SK-N-MC (cell line): ENCODE data around the gene GRIK4.

Experiments
- DNase-seq: peaks from one replicate; pipeline ENCODE4 v3.0.0-alpha.2; 2011; ENCODE audit warnings: low read depth, low spot score
- H3K27ac ChIP-seq: fragments of 200-600 bp; sonication (generic); 2 replicates; pipeline ENCODE4 v1.5.1; 2016; ENCODE audit warnings: mixed run types
- H3K36me3 ChIP-seq: fragments of 200-600 bp; sonication (generic); 2 replicates; pipeline ENCODE4 v1.6.1; 2017; ENCODE audit warnings: antibody characterized with exemption, low read length, mixed read lengths; ENCODE audit not compliant: insufficient read depth
- H3K4me3 ChIP-seq: fragments of 200-600 bp; sonication (generic); 2 replicates; pipeline ENCODE4 v1.5.1; 2016
- H3K9ac ChIP-seq: fragments of 200-600 bp; sonication (generic); 2 replicates; pipeline ENCODE4 v1.8.0; 2017; ENCODE audit warnings: mixed run types, mixed read lengths; ENCODE audit not compliant: insufficient read length
- H3K9me3 ChIP-seq: fragments of 200-600 bp; sonication (generic); 2 replicates; pipeline ENCODE4 v1.6.1; 2017; ENCODE audit warnings: low read depth, mild to moderate bottlenecking, antibody characterized with exemption, low read length, moderate library complexity, mixed read lengths
- EZH2 ChIP-seq: fragments of 200-600 bp; sonication (generic); IDR thresholded peaks from one replicate; pipeline ENCODE4 v1.6.1; 2017; ENCODE audit warnings: antibody characterized with exemption
- FOXP2 ChIP-seq: optimal IDR thresholded peaks from 2 replicates; pipeline ENCODE3; 2011; ENCODE audit warnings: mild to moderate bottlenecking, moderate library complexity; ENCODE audit not compliant: insufficient read depth; ENCODE audit errors: extremely low read length, control extremely low read depth
- POLR2AphosphoS5 ChIP-seq: IDR thresholded peaks from 2 replicates; pipeline ENCODE4 v1.6.1; 2012; ENCODE audit warnings: mild to moderate bottlenecking, low read depth, low read length, borderline replicate concordance

Gene GRIK4

GRCh38 chr11:120952461-120953434 lies 441.2 kb downstream of the GRIK4 start:
- no peak for TF ChIP-seq FOXP2
- TF ChIP-seq POLR2AphosphoS5: no peak
- no peak for TF ChIP-seq EZH2
- no peak overlapping the region for H3K4me3 ChIP-seq
- no peaks in the 10 kb centered on the region for H3K36me3 ChIP-seq
- no peak for DNase-seq
- H3K9ac ChIP-seq: no peak overlapping the region
- no peak overlapping the region for H3K27ac ChIP-seq
- H3K9me3 ChIP-seq: no peaks in the 10 kb centered on the region

- no peaks in the 10 kb centered on the region for H3K9me3 ChIP-seq
- H3K9ac ChIP-seq: no peak overlapping the region
- TF ChIP-seq POLR2AphosphoS5: no peak
- no peak for TF ChIP-seq FOXP2
- no peak for TF ChIP-seq EZH2
- no peaks in the 10 kb centered on the region for H3K36me3 ChIP-seq
- no peak for DNase-seq
- no peak overlapping the region for H3K27ac ChIP-seq
- H3K4me3 ChIP-seq: no peak overlapping the region
These were observed 442.8 kb downstream of the GRIK4 start for GRCh38 chr11:120954381-120954780.

- no peaks in the 10 kb centered on the region for H3K36me3 ChIP-seq
- no peak overlapping the region for H3K27ac ChIP-seq
- H3K9ac ChIP-seq: no peak overlapping the region
- no peak overlapping the region for H3K4me3 ChIP-seq
- TF ChIP-seq POLR2AphosphoS5: no peak
- no peak for TF ChIP-seq EZH2
- TF ChIP-seq FOXP2: no peak
- no peaks in the 10 kb centered on the region for H3K9me3 ChIP-seq
- no peak for DNase-seq
These were observed 445.4 kb downstream of the GRIK4 start for GRCh38 chr11:120956710-120957495.

- no peak for TF ChIP-seq FOXP2
- no peak for TF ChIP-seq POLR2AphosphoS5
- TF ChIP-seq EZH2: no peak
These were observed 446.6 kb downstream of the GRIK4 start for GRCh38 chr11:120958185-120958584.

GRCh38 chr11:120959189-120959588 lies 447.6 kb downstream of the GRIK4 start:
- TF ChIP-seq EZH2 (no peak), POLR2AphosphoS5 (no peak), FOXP2 (no peak)
- DNase-seq: no peak
- Histone ChIP-seq H3K9me3 (no peaks in the 10 kb centered on the region), H3K27ac (no peak overlapping the region), H3K9ac (no peak overlapping the region), H3K4me3 (no peak overlapping the region), H3K36me3 (no peaks in the 10 kb centered on the region)

More at GRCh38 chr11:120958185-120958584, 446.6 kb downstream of the GRIK4 start:
- no peak for DNase-seq
- Histone ChIP-seq H3K27ac (no peak overlapping the region), H3K4me3 (no peak overlapping the region), H3K36me3 (no peaks in the 10 kb centered on the region), H3K9ac (no peak overlapping the region), H3K9me3 (no peaks in the 10 kb centered on the region)

GRCh38 chr11:120964857-120965256 lies 453.3 kb downstream of the GRIK4 start:
- no peak for DNase-seq
- Histone ChIP-seq H3K4me3 (no peak overlapping the region), H3K27ac (no peak overlapping the region), H3K9ac (no peak overlapping the region), H3K36me3 (no peaks in the 10 kb centered on the region), H3K9me3 (no peaks in the 10 kb centered on the region)
- TF ChIP-seq EZH2: no peak
- TF ChIP-seq POLR2AphosphoS5: no peak
- no peak for TF ChIP-seq FOXP2

GRCh38 chr11:120966840-120967239 lies 455.3 kb downstream of the GRIK4 start:
- no peak overlapping the region for H3K4me3 ChIP-seq
- H3K9ac ChIP-seq: no peak overlapping the region
- H3K9me3 ChIP-seq: no peaks in the 10 kb centered on the region
- no peaks in the 10 kb centered on the region for H3K36me3 ChIP-seq
- no peak for TF ChIP-seq POLR2AphosphoS5
- no peak for TF ChIP-seq FOXP2
- no peak for TF ChIP-seq EZH2
- H3K27ac ChIP-seq: no peak overlapping the region
- no peak for DNase-seq

GRCh38 chr11:120969993-120970392 lies 458.4 kb downstream of the GRIK4 start:
- Histone ChIP-seq H3K9ac (no peak overlapping the region), H3K27ac (no peak overlapping the region)

More at GRCh38 chr11:120969993-120970392, 458.4 kb downstream of the GRIK4 start:
- TF ChIP-seq FOXP2: no peak
- no peak for TF ChIP-seq POLR2AphosphoS5
- no peak for TF ChIP-seq EZH2
- DNase-seq: no peak
- H3K36me3 ChIP-seq: no peaks in the 10 kb centered on the region
- H3K9me3 ChIP-seq: no peaks in the 10 kb centered on the region
- no peak overlapping the region for H3K4me3 ChIP-seq
